ENCODE data around the gene NOL3. TPM values are rescaled to one million over a fixed set of nuclear protein-coding genes. Genes with fewer than 3 reads are reported as not detected.

Gene NOL3
- total and polyA plus RNA-seq, 2 donors (not counting 3 experiments of a cell fraction or from before 2014, with no cell fraction given): 16.0 to 19.4 TPM

DNA sequence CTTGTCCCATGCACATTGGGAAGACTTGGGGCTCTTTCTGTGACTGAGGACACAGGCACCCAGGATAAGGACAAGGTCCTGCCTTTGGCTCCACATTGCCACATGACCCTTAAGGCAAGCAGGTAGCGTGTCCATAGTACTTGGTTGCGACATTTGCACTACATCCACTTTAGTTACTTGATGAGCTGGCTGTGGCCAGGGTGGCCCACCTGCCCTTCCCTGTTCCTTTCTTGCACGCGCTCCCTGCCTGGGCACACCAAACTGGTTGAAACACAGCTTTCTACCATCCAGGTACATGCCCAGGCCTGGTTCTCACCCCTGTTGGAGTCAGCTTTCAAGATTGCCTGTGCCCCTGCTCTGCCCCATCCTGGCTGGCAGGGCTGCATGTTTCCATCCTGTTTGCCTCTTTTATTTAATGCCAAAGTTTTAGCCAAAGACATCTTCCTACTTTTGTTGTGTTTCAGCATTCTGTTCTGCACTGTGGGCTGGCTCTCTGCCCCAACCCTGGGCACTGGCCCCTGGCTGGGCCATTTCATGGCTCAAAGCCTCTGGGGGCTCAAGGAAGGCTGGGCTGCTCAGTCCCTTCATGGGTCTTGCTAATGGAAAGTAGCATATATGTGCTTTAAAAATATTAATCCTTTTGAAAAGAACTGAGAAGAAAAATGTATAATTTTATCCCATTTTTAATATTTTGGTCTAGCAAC is 22.7 kb upstream of the NOL3 start:
- POLR2A ChIA-PET: no interaction called here
- Histone ChIP-seq H3K9me3 (replicated peaks; ENCODE audit: control insufficient read depth, insufficient read depth, low read length) (no peaks in the 10 kb centered on the region), H3K9me1 (replicated peaks; ENCODE audit: control insufficient read depth, extremely low read depth, insufficient read depth, low read length) (no peaks in the 10 kb centered on the region), H3K4me3 (replicated peaks in 1 of 3; ENCODE audit: insufficient read depth in 1 of 3, low read depth in 1 of 3, low read length in 3 of 3) (no peak overlapping the region), H2AFZ (ENCODE audit: low read depth, low read length) (no peak overlapping the region), H3K4me1 (ENCODE audit: control insufficient read depth, extremely low read depth, insufficient read depth, low read length) (peaks cover 3% of the 10 kb centered on the region), H4K20me1 (replicated peaks; ENCODE audit: control insufficient read depth, extremely low read depth, insufficient read depth, low read length) (no peaks in the 10 kb centered on the region), H3K27me3 (ENCODE audit: control insufficient read depth in 2 of 2, insufficient read depth in 2 of 2, low read length in 2 of 2) (peaks cover 0 to 5% of the 10 kb centered on the region in 2 experiments), H3K9ac (replicated peaks; ENCODE audit: extremely low read depth, insufficient read depth, low read length) (no peak overlapping the region), H3K27ac (ENCODE audit: insufficient read depth, low read depth, low read length) (no peak overlapping the region), H3K4me2 (ENCODE audit: insufficient read depth, low read length) (no peak overlapping the region), H3K36me3 (ENCODE audit: control insufficient read depth in 2 of 2, extremely low read depth in 1 of 2, insufficient read depth in 2 of 2, low read length in 2 of 2) (peaks cover 2 to 43% of the 10 kb centered on the region in 2 experiments), H3K79me2 (ENCODE audit: control insufficient read depth, insufficient read depth, low read length) (no peaks in the 10 kb centered on the region)
- intact Hi-C loops (cut with micrococcal nuclease) (no loop called here), dilution Hi-C loops (cut with MboI; ENCODE audit: extremely low pct_ligation_motif_present, low sequenced_read_pairs) (no loop called here)
- no peak for TF ChIP-seq JUN (IDR thresholded peaks at IDR 0.05; ENCODE audit: borderline replicate concordance, insufficient read depth, insufficient read length, low read depth)
- TF ChIP-seq MYC (IDR thresholded peaks at IDR 0.05; ENCODE audit: low read depth, low read length): no peak
- TF ChIP-seq POLR2A (IDR thresholded peaks at IDR 0.05; ENCODE audit: low read depth, low read length): no peak
- TF ChIP-seq EZH2 (IDR thresholded peaks at IDR 0.05; ENCODE audit: borderline replicate concordance, low read depth, low read length, severe bottlenecking): no peak
- TF ChIP-seq GATA2 (IDR thresholded peaks at IDR 0.05; ENCODE audit: insufficient read depth, insufficient read length, low read depth, low read length): no peak
- no peak for TF ChIP-seq FOS (IDR thresholded peaks at IDR 0.05; ENCODE audit: borderline replicate concordance, insufficient read depth, low read length)
- no peak for TF ChIP-seq MAX (IDR thresholded peaks at IDR 0.05; ENCODE audit: insufficient read depth, insufficient read length)
- TF ChIP-seq, protein P1, sequence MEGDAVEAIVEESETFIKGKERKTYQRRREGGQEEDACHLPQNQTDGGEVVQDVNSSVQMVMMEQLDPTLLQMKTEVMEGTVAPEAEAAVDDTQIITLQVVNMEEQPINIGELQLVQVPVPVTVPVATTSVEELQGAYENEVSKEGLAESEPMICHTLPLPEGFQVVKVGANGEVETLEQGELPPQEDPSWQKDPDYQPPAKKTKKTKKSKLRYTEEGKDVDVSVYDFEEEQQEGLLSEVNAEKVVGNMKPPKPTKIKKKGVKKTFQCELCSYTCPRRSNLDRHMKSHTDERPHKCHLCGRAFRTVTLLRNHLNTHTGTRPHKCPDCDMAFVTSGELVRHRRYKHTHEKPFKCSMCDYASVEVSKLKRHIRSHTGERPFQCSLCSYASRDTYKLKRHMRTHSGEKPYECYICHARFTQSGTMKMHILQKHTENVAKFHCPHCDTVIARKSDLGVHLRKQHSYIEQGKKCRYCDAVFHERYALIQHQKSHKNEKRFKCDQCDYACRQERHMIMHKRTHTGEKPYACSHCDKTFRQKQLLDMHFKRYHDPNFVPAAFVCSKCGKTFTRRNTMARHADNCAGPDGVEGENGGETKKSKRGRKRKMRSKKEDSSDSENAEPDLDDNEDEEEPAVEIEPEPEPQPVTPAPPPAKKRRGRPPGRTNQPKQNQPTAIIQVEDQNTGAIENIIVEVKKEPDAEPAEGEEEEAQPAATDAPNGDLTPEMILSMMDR (IDR thresholded peaks at IDR 0.05; ENCODE audit: extremely low read depth in 1 of 2, insufficient read depth in 1 of 2, low read depth in 1 of 2, low read length in 2 of 2): no peak
- TF ChIP-seq POLR2AphosphoS5 (IDR thresholded peaks at IDR 0.05; ENCODE audit: insufficient read depth, low read depth, low read length): no peak
- BruUV-seq (replicated peaks): no TSS peak
- DNase-seq (ENCODE audit: low read depth, low spot score): no peak
- CTCF ChIA-PET: interaction anchor here (1.5 to 1.8 kb wide), 2 partner anchors 8 to 130 kb away, joined by 5 to 7 read pairs; no protein-coding TSS in a partner anchor
- FAIRE-seq: no peak
